ENCODE measurements around the gene HSD17B2. TPM values are rescaled to one million over a fixed set of nuclear protein-coding genes. Genes with fewer than 3 reads are reported as not detected.

Gene HSD17B2
- total and polyA plus RNA-seq, 9 donors: 0.12 to 4.5 (median 0.59) TPM; not detected in 4

- H3K27ac ChIP-seq: no peak overlapping the region
- 40 to 49% (median 44%) methylated on average over 6 of the region's 6 CpGs for WGBS, 3 donors
Observed at GRCh38 chr16:82043680-82044584, 8.9 kb downstream of the HSD17B2 start.

GRCh38 chr16:82044585-82044911 lies 9.5 kb downstream of the HSD17B2 start:
- no peaks in the 10 kb centered on the region for H3K27me3 ChIP-seq
- intact Hi-C loops (cut with DNase I): no loop called here
- no peak for TF ChIP-seq CTCF (IDR thresholded peaks at IDR 0.05)
- TF ChIP-seq POLR2A (IDR thresholded peaks at IDR 0.05): no peak
- TF ChIP-seq EP300 (IDR thresholded peaks at IDR 0.05): no peak
- H3K27ac ChIP-seq: no peak overlapping the region
- no peaks in the 10 kb centered on the region for H3K9me3 ChIP-seq
- H3K36me3 ChIP-seq: no peaks in the 10 kb centered on the region
- H3K4me3 ChIP-seq: no peak overlapping the region
- WGBS, 3 donors: 67 to 79% (median 76%) methylated on average over 3 of the region's 3 CpGs
- H3K4me1 ChIP-seq (ENCODE audit: insufficient read depth): no peaks in the 10 kb centered on the region
- DNase-seq: no peak

More at GRCh38 chr16:82043680-82044584, 8.9 kb downstream of the HSD17B2 start:
- intact Hi-C loops (cut with DNase I): no loop called here
- Histone ChIP-seq H3K4me3 (no peak overlapping the region), H3K27me3 (no peaks in the 10 kb centered on the region), H3K36me3 (no peaks in the 10 kb centered on the region), H3K4me1 (ENCODE audit: insufficient read depth) (no peaks in the 10 kb centered on the region), H3K9me3 (no peaks in the 10 kb centered on the region)
- TF ChIP-seq POLR2A (IDR thresholded peaks at IDR 0.05) (no peak), EP300 (IDR thresholded peaks at IDR 0.05) (no peak), CTCF (IDR thresholded peaks at IDR 0.05) (no peak)
- no peak for DNase-seq

- H3K9me3 ChIP-seq: no peaks in the 10 kb centered on the region
- DNase-seq: no peak
- no peaks in the 10 kb centered on the region for H3K27me3 ChIP-seq
- 37 to 76% (median 52%) methylated on average over 2 of the region's 2 CpGs for WGBS, 3 donors
- no peak overlapping the region for H3K4me3 ChIP-seq
- intact Hi-C loops (cut with DNase I): no loop called here
- H3K36me3 ChIP-seq: no peaks in the 10 kb centered on the region
- no peaks in the 10 kb centered on the region for H3K4me1 ChIP-seq (ENCODE audit: insufficient read depth)
- no peak for TF ChIP-seq EP300 (IDR thresholded peaks at IDR 0.05)
- no peak for TF ChIP-seq CTCF (IDR thresholded peaks at IDR 0.05)
- TF ChIP-seq POLR2A (IDR thresholded peaks at IDR 0.05): no peak
- no peak overlapping the region for H3K27ac ChIP-seq
Observed at GRCh38 chr16:82045465-82045864, 10.4 kb downstream of the HSD17B2 start.

GRCh38 chr16:82046541-82046940 lies 11.5 kb downstream of the HSD17B2 start:
- no peak overlapping the region for H3K4me3 ChIP-seq
- H3K4me1 ChIP-seq (ENCODE audit: insufficient read depth): no peaks in the 10 kb centered on the region
- H3K9me3 ChIP-seq: no peaks in the 10 kb centered on the region
- WGBS, 3 donors: 81 to 87% (median 85%) methylated on average over 4 of the region's 4 CpGs
- H3K27me3 ChIP-seq: no peaks in the 10 kb centered on the region
- H3K36me3 ChIP-seq: no peaks in the 10 kb centered on the region
- H3K27ac ChIP-seq: no peak overlapping the region
- TF ChIP-seq EP300 (IDR thresholded peaks at IDR 0.05): no peak
- DNase-seq: no peak
- intact Hi-C loops (cut with DNase I): no loop called here

GRCh38 chr16:82046941-82047340 lies 11.9 kb downstream of the HSD17B2 start:
- TF ChIP-seq POLR2A (IDR thresholded peaks at IDR 0.05) (no peak), CTCF (IDR thresholded peaks at IDR 0.05) (no peak), EP300 (IDR thresholded peaks at IDR 0.05) (no peak)
- DNase-seq: no peak

More at GRCh38 chr16:82046941-82047340, 11.9 kb downstream of the HSD17B2 start:
- Histone ChIP-seq H3K4me3 (no peak overlapping the region), H3K27me3 (no peaks in the 10 kb centered on the region), H3K4me1 (ENCODE audit: insufficient read depth) (no peaks in the 10 kb centered on the region), H3K36me3 (no peaks in the 10 kb centered on the region), H3K9me3 (no peaks in the 10 kb centered on the region), H3K27ac (no peak overlapping the region)
- WGBS, 3 donors: 94 to 96% (median 94%) methylated on average over 2 of the region's 2 CpGs
- intact Hi-C loops (cut with DNase I): no loop called here
